Measurements from ENCODE around the gene PANX2. TPM values are rescaled to one million over a fixed set of nuclear protein-coding genes. Genes with fewer than 3 reads are reported as not detected.

The PANX2 gene
- total and polyA plus RNA-seq, 2 experiments from 2014 or later: 2.8 to 5.1 TPM

DNA sequence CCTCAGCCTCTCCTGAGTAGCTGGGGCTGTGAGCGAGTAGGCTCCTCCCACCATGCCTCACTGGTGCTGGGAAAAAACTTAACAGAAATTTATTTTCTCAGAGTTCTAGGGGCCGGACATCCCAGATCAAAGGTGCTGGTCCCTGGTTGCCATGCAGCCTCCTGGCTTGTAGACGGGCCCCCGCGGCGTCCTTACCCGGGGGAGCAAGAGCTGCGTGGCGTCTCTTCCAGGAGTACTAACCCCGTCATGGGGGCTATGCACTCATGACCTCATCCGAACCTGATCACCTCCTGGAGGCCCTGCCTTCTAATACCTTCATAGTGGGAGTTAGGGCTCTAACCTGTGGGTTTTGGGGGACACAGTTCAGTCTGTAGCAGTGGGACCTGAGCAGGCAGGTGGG, 17.8 kb downstream of the PANX2 start (continued):
- TF ChIP-seq, protein P1, sequence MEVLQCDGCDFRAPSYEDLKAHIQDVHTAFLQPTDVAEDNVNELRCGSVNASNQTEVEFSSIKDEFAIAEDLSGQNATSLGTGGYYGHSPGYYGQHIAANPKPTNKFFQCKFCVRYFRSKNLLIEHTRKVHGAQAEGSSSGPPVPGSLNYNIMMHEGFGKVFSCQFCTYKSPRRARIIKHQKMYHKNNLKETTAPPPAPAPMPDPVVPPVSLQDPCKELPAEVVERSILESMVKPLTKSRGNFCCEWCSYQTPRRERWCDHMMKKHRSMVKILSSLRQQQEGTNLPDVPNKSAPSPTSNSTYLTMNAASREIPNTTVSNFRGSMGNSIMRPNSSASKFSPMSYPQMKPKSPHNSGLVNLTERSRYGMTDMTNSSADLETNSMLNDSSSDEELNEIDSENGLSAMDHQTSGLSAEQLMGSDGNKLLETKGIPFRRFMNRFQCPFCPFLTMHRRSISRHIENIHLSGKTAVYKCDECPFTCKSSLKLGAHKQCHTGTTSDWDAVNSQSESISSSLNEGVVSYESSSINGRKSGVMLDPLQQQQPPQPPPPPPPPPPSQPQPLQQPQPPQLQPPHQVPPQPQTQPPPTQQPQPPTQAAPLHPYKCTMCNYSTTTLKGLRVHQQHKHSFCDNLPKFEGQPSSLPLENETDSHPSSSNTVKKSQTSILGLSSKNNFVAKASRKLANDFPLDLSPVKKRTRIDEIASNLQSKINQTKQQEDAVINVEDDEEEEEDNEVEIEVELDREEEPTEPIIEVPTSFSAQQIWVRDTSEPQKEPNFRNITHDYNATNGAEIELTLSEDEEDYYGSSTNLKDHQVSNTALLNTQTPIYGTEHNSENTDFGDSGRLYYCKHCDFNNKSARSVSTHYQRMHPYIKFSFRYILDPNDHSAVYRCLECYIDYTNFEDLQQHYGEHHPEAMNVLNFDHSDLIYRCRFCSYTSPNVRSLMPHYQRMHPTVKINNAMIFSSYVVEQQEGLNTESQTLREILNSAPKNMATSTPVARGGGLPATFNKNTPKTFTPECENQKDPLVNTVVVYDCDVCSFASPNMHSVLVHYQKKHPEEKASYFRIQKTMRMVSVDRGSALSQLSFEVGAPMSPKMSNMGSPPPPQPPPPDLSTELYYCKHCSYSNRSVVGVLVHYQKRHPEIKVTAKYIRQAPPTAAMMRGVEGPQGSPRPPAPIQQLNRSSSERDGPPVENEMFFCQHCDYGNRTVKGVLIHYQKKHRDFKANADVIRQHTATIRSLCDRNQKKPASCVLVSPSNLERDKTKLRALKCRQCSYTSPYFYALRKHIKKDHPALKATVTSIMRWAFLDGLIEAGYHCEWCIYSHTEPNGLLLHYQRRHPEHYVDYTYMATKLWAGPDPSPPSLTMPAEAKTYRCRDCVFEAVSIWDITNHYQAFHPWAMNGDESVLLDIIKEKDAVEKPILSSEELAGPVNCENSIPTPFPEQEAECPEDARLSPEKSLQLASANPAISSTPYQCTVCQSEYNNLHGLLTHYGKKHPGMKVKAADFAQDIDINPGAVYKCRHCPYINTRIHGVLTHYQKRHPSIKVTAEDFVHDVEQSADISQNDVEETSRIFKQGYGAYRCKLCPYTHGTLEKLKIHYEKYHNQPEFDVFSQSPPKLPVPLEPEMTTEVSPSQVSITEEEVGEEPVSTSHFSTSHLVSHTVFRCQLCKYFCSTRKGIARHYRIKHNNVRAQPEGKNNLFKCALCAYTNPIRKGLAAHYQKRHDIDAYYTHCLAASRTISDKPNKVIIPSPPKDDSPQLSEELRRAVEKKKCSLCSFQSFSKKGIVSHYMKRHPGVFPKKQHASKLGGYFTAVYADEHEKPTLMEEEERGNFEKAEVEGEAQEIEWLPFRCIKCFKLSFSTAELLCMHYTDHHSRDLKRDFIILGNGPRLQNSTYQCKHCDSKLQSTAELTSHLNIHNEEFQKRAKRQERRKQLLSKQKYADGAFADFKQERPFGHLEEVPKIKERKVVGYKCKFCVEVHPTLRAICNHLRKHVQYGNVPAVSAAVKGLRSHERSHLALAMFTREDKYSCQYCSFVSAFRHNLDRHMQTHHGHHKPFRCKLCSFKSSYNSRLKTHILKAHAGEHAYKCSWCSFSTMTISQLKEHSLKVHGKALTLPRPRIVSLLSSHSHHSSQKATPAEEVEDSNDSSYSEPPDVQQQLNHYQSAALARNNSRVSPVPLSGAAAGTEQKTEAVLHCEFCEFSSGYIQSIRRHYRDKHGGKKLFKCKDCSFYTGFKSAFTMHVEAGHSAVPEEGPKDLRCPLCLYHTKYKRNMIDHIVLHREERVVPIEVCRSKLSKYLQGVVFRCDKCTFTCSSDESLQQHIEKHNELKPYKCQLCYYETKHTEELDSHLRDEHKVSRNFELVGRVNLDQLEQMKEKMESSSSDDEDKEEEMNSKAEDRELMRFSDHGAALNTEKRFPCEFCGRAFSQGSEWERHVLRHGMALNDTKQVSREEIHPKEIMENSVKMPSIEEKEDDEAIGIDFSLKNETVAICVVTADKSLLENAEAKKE (CRISPR knock-in tag; IDR thresholded peaks at IDR 0.05): no peak
- TF ChIP-seq POLR2AphosphoS5 (IDR thresholded peaks at IDR 0.05; ENCODE audit: low read depth) (no peak), ETS1 (IDR thresholded peaks at IDR 0.05) (no peak), REST (IDR thresholded peaks at IDR 0.05; ENCODE audit: unreplicated experiment) (no peak), JUNB (IDR thresholded peaks at IDR 0.05; ENCODE audit: unreplicated experiment) (no peak), CREB1 (CRISPR knock-in tag; IDR thresholded peaks at IDR 0.05; ENCODE audit: low read depth) (no peak), EZH2phosphoT487 (IDR thresholded peaks at IDR 0.05; ENCODE audit: unreplicated experiment) (no peak), STAT1 (IDR thresholded peaks at IDR 0.05; ENCODE audit: unreplicated experiment) (no peak), EZH2 (IDR thresholded peaks at IDR 0.05; ENCODE audit: low read depth, unreplicated experiment) (no peak)
